ENCODE data around the gene TRIM29. TPM values are rescaled to one million over a fixed set of nuclear protein-coding genes. Genes with fewer than 3 reads are reported as not detected.

The TRIM29 gene
- total RNA-seq, 1 donor from 2014 or later, result not detected

DNA sequence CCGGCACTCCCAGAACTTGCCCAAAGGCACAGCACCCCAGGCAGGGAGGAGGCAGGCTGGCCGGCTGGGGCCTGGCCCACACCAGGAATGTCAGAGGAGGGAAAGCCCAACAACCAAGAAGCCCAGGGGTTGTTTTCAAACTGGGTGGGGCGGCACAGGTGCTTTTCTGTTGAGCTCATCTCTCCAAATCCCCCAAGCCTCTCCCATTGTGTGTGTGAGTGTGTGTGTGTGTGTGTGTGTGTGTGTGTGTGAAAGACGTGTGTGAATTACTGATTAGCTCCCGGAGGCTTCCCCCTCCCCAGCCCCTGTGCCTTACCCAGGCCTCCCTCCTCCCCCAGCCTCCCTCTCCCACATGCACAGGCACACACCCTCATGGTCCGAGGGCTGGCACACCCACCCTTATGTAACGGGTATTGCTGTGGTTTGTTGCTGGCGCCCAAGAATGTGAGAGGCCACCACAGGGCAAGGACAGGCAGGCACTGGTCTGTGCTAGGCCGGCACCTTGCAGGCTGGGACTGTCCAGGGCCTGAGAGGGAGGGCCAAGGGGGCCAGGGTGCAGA is 15.9 kb downstream of the TRIM29 start:
- peaks cover 18% of the 10 kb centered on the region for H3K27me3 Mint-ChIP-seq (ENCODE audit: unreplicated experiment)
- DNase-seq (ENCODE audit: low spot score), result no peak
- no peaks in the 10 kb centered on the region for H3K9me3 Mint-ChIP-seq (ENCODE audit: unreplicated experiment)
- no peak overlapping the region for H3K27ac Mint-ChIP-seq (ENCODE audit: unreplicated experiment)
- peaks cover 3% of the 10 kb centered on the region for H3K4me1 Mint-ChIP-seq (ENCODE audit: unreplicated experiment)
- no peak for TF ChIP-seq CTCF (IDR thresholded peaks at IDR 0.05; ENCODE audit: unreplicated experiment)
- no peaks in the 10 kb centered on the region for H3K36me3 Mint-ChIP-seq (ENCODE audit: low read depth, unreplicated experiment)
- no peak overlapping the region for H3K4me3 Mint-ChIP-seq (ENCODE audit: unreplicated experiment)

- H3K27me3 Mint-ChIP-seq (ENCODE audit: unreplicated experiment), result peaks cover 21% of the 10 kb centered on the region
- no peak overlapping the region for H3K4me3 Mint-ChIP-seq (ENCODE audit: unreplicated experiment)
- no peak for TF ChIP-seq CTCF (IDR thresholded peaks at IDR 0.05; ENCODE audit: unreplicated experiment)
- H3K9me3 Mint-ChIP-seq (ENCODE audit: unreplicated experiment), result no peaks in the 10 kb centered on the region
- H3K27ac Mint-ChIP-seq (ENCODE audit: unreplicated experiment), result no peak overlapping the region
- peaks cover 3% of the 10 kb centered on the region for H3K4me1 Mint-ChIP-seq (ENCODE audit: unreplicated experiment)
- DNase-seq (ENCODE audit: low spot score), result no peak
- H3K36me3 Mint-ChIP-seq (ENCODE audit: low read depth, unreplicated experiment), result no peaks in the 10 kb centered on the region
Observed at GRCh38 chr11:120121336-120121735, 16.6 kb downstream of the TRIM29 start.

- TF ChIP-seq CTCF (IDR thresholded peaks at IDR 0.05; ENCODE audit: unreplicated experiment), result no peak
- Mint-ChIP-seq H3K27ac (ENCODE audit: unreplicated experiment) (no peak overlapping the region), H3K4me3 (ENCODE audit: unreplicated experiment) (no peak overlapping the region), H3K4me1 (ENCODE audit: unreplicated experiment) (peaks cover 3% of the 10 kb centered on the region), H3K36me3 (ENCODE audit: low read depth, unreplicated experiment) (no peaks in the 10 kb centered on the region), H3K9me3 (ENCODE audit: unreplicated experiment) (no peaks in the 10 kb centered on the region), H3K27me3 (ENCODE audit: unreplicated experiment) (peaks cover 21% of the 10 kb centered on the region)
- no peak for DNase-seq (ENCODE audit: low spot score)
Observed at GRCh38 chr11:120120805-120121335, 17.0 kb downstream of the TRIM29 start.

DNA sequence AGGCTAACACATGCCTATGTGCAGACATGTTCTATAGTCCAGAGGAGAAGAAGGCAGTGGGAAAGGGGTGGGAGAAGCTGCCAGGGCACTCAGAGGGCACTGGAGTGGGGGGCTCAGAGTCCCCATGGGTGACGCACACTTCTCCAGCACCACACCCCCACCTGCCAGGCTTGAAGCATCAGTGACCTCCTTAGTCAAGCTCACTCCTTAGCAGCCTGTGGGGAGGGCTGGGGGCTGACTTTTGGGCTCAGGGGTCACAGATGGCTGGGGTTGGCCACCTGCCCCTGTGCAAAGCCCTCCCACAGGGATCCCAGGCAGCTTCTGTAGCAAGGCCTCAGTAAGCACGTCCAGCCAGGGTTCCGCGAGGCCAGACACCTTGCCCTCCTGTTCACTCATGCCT is 18.8 kb downstream of the TRIM29 start:
- H3K4me1 Mint-ChIP-seq (ENCODE audit: unreplicated experiment), result peaks cover 3% of the 10 kb centered on the region
- no peak overlapping the region for H3K4me3 Mint-ChIP-seq (ENCODE audit: unreplicated experiment)
- no peak for DNase-seq (ENCODE audit: low spot score)
- no peaks in the 10 kb centered on the region for H3K36me3 Mint-ChIP-seq (ENCODE audit: low read depth, unreplicated experiment)
- H3K27ac Mint-ChIP-seq (ENCODE audit: unreplicated experiment), result no peak overlapping the region
- H3K9me3 Mint-ChIP-seq (ENCODE audit: unreplicated experiment), result no peaks in the 10 kb centered on the region
- H3K27me3 Mint-ChIP-seq (ENCODE audit: unreplicated experiment), result peaks cover 28% of the 10 kb centered on the region
- no peak for TF ChIP-seq CTCF (IDR thresholded peaks at IDR 0.05; ENCODE audit: unreplicated experiment)

GRCh38 chr11:120117991-120118390 is 19.9 kb downstream of the TRIM29 start:
- H3K27ac Mint-ChIP-seq (ENCODE audit: unreplicated experiment), result no peak overlapping the region
- H3K36me3 Mint-ChIP-seq (ENCODE audit: low read depth, unreplicated experiment), result no peaks in the 10 kb centered on the region
- no peak for DNase-seq (ENCODE audit: low spot score)
- no peak for TF ChIP-seq CTCF (IDR thresholded peaks at IDR 0.05; ENCODE audit: unreplicated experiment)
- no peaks in the 10 kb centered on the region for H3K9me3 Mint-ChIP-seq (ENCODE audit: unreplicated experiment)
- H3K4me3 Mint-ChIP-seq (ENCODE audit: unreplicated experiment), result no peak overlapping the region
- H3K4me1 Mint-ChIP-seq (ENCODE audit: unreplicated experiment), result peaks cover 3% of the 10 kb centered on the region
- H3K27me3 Mint-ChIP-seq (ENCODE audit: unreplicated experiment), result peaks cover 23% of the 10 kb centered on the region

Data from endothelial cell (in vitro differentiated cells).